Measurements from ENCODE around the gene ZNF438.

ZNF438 gene

GRCh38 chr10:31011017-31011664, 20.5 kb downstream of the ZNF438 start:
- DNase-seq, result no peak
- no peak for ATAC-seq

DNA sequence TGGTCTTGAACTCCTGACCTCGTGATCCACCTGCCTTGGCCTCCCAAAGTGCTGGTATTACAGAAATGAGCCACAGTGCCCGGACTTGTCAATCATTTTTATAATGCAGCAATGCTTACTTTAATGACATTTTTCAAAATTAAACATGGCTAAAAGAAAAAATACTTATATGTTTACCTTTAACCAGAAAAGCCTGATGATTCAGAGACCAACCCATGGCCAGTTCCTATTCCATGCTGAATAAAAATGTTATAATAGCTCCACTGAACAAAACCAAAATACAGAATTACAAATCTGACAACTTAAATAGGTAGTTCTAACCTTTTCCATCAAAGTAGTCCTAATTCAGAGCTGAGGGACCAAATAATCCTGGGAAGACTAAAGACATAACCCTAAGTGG, 21.6 kb downstream of the ZNF438 start:
- no peak for DNase-seq
- ATAC-seq, result no peak

DNA sequence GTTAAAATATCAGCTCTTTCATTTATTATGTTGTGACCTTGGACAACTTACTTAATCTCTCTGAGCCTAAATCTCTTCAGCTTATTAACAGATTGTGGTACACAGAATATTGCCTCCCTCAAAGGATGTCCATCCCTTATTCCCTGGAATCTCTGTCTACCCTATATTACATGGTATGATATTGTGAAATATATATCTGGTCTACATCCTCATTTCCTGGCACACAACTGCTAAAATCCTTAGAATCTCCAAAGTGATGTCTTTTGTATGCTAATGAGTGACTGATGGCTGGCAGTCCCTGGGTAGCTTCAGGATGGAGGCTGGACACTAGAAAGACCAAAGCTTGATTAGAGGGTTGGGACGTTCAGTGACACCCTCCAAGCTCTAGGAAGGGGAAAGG, 25.8 kb downstream of the ZNF438 start:
- ATAC-seq, result no peak
- no peak for DNase-seq

- DNase-seq (no peak), ATAC-seq (peak; percentile 49)
These were observed 27.0 kb downstream of the ZNF438 start for GRCh38 chr10:31004611-31005193.

- DNase-seq (peak; percentile 9), ATAC-seq (no peak)
These were observed 29.9 kb downstream of the ZNF438 start for GRCh38 chr10:31001740-31002139.

DNA sequence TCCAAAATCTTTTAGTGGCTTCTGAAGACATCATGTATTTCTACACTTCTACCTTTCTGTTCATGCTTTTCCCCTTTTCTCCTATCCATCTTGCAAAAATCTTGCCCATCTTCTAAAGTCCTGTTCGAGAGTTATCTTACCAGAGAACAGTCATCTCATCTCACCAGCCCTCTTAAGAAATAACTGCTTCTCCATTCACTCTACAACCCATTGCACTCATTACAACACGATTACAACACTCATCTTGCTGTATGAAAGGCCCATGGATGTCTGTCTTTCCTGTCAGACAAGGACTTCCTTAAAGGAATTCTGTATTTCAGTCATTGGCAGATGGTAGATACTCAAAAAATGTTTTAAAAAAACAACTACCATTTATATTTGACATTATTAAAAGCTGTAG, 30.8 kb downstream of the ZNF438 start:
- ATAC-seq (no peak), DNase-seq (no peak)

- ATAC-seq (no peak), DNase-seq (no peak)
These were observed 31.4 kb downstream of the ZNF438 start for GRCh38 chr10:31000071-31000782.

- ATAC-seq (peak; percentile 93), DNase-seq (peak; percentile 14)
These were observed 32.5 kb downstream of the ZNF438 start for GRCh38 chr10:30999070-30999712.

- ATAC-seq, result no peak
- no peak for DNase-seq
These were observed 34.0 kb downstream of the ZNF438 start for GRCh38 chr10:30997536-30998235.

GRCh38 chr10:30996481-30997005, 35.1 kb downstream of the ZNF438 start:
- ATAC-seq (no peak), DNase-seq (no peak)

DNA sequence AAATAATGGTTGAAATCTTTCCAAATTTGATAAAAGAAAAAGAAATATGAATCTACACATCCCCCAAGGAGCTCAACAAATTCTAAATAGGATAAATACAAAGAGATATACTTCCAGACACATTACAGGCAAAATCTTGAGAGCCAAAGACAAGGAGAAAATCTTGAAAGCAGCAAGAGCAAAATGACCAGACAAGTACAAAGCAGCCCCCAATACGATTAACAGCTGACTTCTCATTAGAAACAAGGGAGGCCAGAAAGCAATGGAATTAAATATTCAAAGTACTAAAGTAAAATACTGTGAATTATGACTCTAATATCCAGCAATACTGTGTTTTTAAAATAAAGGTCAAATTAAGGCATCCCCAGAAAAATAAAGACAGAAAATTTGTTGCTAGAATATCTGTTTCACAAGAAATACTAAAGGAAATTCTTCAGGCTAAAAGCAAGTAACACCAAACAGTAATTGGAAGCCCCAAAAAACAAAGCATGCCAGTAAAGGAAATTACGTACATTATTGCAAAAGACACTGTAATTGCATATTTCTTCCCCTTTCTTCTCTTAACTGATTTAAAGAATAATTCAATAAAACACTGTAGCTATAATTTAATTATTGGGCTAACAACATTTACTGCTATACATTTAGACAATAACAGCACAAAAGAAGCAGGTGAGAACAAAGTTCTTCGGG, 36.4 kb downstream of the ZNF438 start:
- no peak for DNase-seq
- ATAC-seq, result no peak

GRCh38 chr10:30993155-30993554, 38.5 kb downstream of the ZNF438 start:
- DNase-seq, result no peak
- ATAC-seq, result no peak

DNA sequence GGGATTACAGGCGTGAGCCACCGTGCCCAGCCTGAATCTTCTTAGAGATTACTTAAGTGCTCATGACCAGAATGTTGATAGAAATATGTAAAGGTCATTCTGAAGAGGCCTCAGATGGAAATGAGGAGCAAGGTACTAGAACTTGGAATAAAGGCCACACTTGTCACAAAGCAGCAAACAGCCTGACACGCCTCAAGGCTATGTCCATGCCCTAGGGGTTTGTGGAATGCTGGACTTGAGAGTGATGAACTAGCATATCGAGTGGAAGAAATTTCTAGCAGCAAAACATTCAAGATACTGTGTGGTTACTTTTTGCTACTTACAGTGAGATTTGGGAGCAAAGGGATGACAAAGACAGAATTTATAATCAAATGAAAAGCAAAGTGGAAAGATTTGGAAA, 39.0 kb downstream of the ZNF438 start:
- ATAC-seq (no peak), DNase-seq (no peak)

DNA sequence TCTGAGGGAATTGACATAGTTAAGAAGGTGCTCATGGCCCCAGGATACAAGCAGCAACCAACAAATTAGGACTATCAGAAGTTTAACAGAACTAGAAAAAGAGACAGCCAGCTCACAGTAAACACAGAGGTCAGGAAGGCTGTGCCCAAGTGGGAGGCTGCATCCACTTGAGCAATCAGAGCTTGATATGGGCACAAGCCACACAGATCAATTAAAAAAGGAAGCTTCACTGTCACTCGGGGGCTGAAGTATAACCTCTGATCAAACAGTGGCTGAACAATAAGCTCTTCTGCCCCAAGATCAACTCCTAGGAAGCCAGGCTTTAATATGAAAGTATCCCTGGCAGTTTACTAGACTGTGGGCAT, 40.0 kb downstream of the ZNF438 start:
- DNase-seq, result no peak
- ATAC-seq, result no peak

DNA sequence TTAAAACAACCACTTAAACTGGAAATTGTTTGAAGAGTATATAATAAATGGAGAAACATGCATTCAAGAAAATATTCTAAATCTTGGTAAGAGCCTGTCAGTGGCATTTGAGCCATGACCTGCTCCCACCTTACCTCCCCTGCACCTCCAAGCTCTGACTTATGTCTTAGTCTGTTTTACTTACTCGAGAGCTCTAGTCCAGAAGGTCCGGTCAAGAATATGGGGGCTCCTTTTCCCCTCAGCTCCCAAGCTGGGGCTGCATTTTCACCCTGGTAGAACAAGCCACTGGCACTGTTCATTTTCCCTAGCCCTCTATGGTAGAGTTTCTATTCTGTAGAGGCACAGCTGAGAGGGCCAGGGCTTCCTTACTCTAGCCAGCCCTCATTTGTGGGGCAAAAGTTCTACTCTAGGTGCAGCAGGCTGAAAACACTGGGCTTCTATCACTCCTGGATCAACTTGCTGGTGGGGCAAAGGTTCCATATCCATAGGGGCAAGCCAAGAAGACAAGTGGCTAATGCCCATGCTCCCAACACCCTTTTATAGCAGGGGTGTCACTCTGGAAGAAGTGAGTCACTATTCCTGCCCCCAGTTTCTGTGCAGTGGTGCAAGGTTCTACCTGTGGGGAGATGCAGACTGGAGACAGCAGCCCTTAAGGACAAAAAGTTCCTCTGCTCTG, 40.6 kb downstream of the ZNF438 start:
- DNase-seq (no peak), ATAC-seq (no peak)

GRCh38 chr10:30990351-30990750, 41.3 kb downstream of the ZNF438 start:
- ATAC-seq, result no peak

DNA sequence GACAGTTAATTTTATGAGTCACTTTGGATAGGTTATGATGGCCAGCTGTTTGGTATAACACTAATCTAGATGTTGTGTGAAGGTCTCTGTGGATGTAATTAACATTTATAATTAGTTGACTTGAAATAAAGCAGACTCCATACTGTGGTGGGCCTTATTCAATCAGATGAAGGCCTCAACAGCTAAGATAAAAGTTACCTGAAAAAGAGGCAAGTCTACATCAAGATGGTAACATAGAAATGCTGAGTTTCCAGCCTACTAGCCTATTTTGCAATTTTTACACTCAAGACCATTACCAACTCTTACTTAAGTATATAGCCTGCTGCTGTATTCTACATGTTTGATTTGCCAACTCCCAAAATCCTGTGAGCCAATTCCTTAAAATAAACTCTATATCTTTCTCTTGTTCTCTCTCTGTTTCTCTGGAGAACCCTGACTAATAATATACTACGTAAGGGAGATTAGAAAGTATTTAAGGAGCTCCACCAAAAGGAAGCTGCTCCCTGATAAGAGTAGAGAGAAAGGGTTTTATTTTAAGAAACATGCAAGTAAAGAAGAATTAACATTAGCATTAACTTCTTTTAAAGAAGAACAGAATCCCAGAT, 42.7 kb downstream of the ZNF438 start:
- DNase-seq (no peak), ATAC-seq (no peak)

More at GRCh38 chr10:30990351-30990750, 41.3 kb downstream of the ZNF438 start:
- no peak for DNase-seq

DNA sequence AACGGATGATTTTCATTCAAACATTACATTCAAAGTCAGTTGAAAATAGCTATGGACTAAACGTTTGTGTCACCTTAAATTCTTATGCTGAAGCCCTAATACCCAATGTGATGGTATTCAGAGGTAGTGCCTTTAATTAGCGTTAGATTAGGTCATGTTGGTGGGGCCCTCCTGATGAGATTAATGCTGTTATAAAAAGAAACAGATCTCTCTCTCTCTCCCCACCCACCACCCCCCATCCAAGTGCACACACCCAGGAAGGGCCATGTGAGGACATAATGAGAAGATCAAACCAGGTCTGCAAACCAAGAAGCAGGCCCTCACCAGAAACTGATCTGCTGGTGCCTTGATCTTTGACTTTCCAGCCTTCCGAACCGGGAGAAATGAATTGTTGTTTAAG, 44.2 kb downstream of the ZNF438 start:
- ATAC-seq (no peak), DNase-seq (no peak)

DNA sequence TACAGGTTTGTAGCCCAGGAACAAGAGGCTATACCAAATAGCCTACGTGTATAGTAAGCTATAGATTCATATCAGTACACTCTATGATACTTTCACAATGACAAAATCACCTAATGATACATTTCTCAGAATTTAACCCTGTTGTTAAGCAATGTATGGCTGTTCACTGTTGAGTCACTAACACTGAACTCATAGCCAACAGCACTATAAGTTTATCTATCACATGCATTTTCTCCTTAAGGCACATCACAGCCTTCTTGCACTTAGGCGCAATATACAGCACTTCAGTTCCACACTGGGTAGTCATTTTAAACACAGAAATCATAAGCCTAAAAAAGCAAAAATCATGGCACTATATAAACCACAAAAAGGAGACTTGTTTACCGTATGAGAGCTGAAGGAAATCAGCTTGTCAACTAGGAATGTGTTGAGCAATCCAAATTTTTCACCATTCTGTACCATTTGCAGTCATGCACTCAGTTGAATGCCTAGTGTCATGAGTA, 45.6 kb downstream of the ZNF438 start:
- ATAC-seq (peak; percentile 68), DNase-seq (no peak)

DNA sequence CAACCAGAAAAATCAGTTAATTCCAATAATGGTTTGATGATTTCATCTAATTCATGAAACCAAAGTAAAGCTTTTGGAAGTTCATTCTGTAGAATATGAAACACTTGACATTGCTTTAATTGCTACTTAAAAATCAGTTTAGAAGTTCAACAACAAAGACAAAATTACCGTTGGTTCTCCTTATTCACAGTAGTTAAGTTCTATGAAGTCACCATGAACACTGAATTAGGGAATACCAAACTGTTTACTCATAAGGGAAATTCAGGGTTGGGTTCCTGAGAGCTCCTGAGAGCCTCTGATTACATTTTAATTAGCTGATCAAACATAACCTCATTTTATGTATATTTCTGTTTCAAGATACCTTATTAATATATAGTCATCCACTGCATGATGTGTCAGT, 46.2 kb downstream of the ZNF438 start:
- DNase-seq, result no peak
- no peak for ATAC-seq
